IPS DF 6.9 (cell line): ENCODE results near the gene AWAT2.

Source experiments
- DNase-seq: peaks from one replicate; pipeline ENCODE4 v3.0.0-alpha.2; 2013; ENCODE audit warnings: low read depth, low spot score
- H3K27ac ChIP-seq: one replicate; pipeline ENCODE4 v1.5.1; 2013; ENCODE audit warnings: low read length, control low read depth
- H3K27me3 ChIP-seq: 2 replicates; pipeline ENCODE4 v1.6.1; 2013; ENCODE audit warnings: mild to moderate bottlenecking, low read length; ENCODE audit not compliant: control insufficient read depth, insufficient read depth
- H3K36me3 ChIP-seq: 2 replicates; pipeline ENCODE4 v1.6.1; 2013; ENCODE audit warnings: low read length; ENCODE audit not compliant: control insufficient read depth, insufficient read depth
- H3K4me1 ChIP-seq: 2 replicates; pipeline ENCODE4 v1.6.1; 2013; ENCODE audit warnings: low read length; ENCODE audit not compliant: control insufficient read depth, insufficient read depth
- H3K4me3 ChIP-seq: 2 replicates; pipeline ENCODE4 v1.5.1; 2013; ENCODE audit warnings: mild to moderate bottlenecking, low read length
- H3K9me3 ChIP-seq: 2 replicates; pipeline ENCODE4 v1.6.1; 2013; ENCODE audit warnings: low read length, inconsistent platforms; ENCODE audit not compliant: control insufficient read depth, insufficient read depth
- WGBS: extraction: QIAGEN DNeasy Blood & Tissue Kit; methylation state at CpG from one replicate; pipeline ENCODE4 v1.1.7; 2013; ENCODE audit warnings: mixed read lengths, missing lambda C conversion rate; ENCODE audit not compliant: insufficient read length, insufficient coverage; 5-methylcytosine and 5-hydroxymethylcytosine counted together

Gene AWAT2

GRCh38 chrX:70049925-70050324, at the start of gene AWAT2:
AWAT2 (minus strand) TSS chrX:70049938; CDS start chrX:70049932, 6 bp downstream.
- DNase-seq: no peak
- Histone ChIP-seq H3K27me3 (no peaks in the 10 kb centered on the region), H3K9me3 (no peaks in the 10 kb centered on the region), H3K4me1 (no peaks in the 10 kb centered on the region), H3K36me3 (no peaks in the 10 kb centered on the region), H3K4me3 (no peak within 1 kb of the TSS), H3K27ac (no peak within 1 kb of the TSS)
- WGBS: no CpG with 5 or more reads among the region's 4 CpGs

GRCh38 chrX:70096052-70096451, 46.3 kb upstream of the AWAT2 start:
- no peak overlapping the region for H3K27ac ChIP-seq
- H3K27me3 ChIP-seq: no peaks in the 10 kb centered on the region
- H3K36me3 ChIP-seq: no peaks in the 10 kb centered on the region
- no CpG with 5 or more reads among the region's 2 CpGs for WGBS
- H3K4me3 ChIP-seq: no peak overlapping the region
- no peaks in the 10 kb centered on the region for H3K9me3 ChIP-seq
- no peaks in the 10 kb centered on the region for H3K4me1 ChIP-seq
- no peak for DNase-seq

- Histone ChIP-seq H3K27ac (no peak overlapping the region), H3K36me3 (no peaks in the 10 kb centered on the region), H3K27me3 (no peaks in the 10 kb centered on the region), H3K4me1 (no peaks in the 10 kb centered on the region), H3K9me3 (no peaks in the 10 kb centered on the region), H3K4me3 (no peak overlapping the region)
- WGBS: no CpG with 5 or more reads among the region's 4 CpGs
- DNase-seq: no peak
These were observed 42.5 kb upstream of the AWAT2 start for GRCh38 chrX:70092247-70092646.

DNA sequence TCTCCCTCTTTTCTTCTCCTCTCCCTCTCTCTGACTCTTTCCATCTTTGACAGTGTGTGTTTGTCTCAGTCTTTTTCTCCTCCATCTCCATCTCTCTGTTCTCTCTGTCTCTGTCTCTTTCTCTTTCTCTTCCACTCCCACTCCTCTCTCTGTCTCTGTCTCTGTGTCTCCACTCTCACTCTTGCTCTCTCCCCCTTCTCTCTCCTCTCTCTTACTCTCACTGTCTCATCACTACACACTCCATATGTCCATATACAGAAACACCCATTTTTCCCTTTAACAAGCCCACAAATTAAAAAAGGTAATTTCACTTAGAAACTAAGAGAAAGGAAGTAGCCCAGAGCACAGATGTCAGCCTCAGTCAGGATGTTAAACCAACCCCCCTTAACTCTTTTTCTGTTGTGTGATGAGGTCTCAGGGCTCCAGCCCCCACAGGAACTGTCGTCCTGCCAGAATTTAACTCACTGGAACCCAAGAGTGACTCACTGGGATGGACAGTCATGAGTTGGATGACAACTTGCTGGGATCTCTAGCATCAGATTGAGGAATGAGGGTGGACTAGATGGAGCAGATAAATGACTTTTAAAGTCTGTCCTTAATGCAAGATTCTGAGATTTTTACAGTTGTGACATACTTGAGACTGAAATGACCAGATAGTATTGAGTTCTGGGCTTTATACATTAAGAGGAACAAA, 40.0 kb upstream of the AWAT2 start:
- H3K9me3 ChIP-seq: no peaks in the 10 kb centered on the region
- no peak overlapping the region for H3K4me3 ChIP-seq
- no peaks in the 10 kb centered on the region for H3K27me3 ChIP-seq
- no CpG with 5 or more reads among the region's 1 CpG for WGBS
- no peaks in the 10 kb centered on the region for H3K36me3 ChIP-seq
- H3K4me1 ChIP-seq: no peaks in the 10 kb centered on the region
- DNase-seq: no peak
- no peak overlapping the region for H3K27ac ChIP-seq

GRCh38 chrX:70088751-70089150, 39.0 kb upstream of the AWAT2 start:
- Histone ChIP-seq H3K36me3 (no peaks in the 10 kb centered on the region), H3K4me1 (no peaks in the 10 kb centered on the region), H3K27me3 (no peaks in the 10 kb centered on the region), H3K27ac (no peak overlapping the region), H3K4me3 (no peak overlapping the region), H3K9me3 (no peaks in the 10 kb centered on the region)
- DNase-seq: no peak

DNA sequence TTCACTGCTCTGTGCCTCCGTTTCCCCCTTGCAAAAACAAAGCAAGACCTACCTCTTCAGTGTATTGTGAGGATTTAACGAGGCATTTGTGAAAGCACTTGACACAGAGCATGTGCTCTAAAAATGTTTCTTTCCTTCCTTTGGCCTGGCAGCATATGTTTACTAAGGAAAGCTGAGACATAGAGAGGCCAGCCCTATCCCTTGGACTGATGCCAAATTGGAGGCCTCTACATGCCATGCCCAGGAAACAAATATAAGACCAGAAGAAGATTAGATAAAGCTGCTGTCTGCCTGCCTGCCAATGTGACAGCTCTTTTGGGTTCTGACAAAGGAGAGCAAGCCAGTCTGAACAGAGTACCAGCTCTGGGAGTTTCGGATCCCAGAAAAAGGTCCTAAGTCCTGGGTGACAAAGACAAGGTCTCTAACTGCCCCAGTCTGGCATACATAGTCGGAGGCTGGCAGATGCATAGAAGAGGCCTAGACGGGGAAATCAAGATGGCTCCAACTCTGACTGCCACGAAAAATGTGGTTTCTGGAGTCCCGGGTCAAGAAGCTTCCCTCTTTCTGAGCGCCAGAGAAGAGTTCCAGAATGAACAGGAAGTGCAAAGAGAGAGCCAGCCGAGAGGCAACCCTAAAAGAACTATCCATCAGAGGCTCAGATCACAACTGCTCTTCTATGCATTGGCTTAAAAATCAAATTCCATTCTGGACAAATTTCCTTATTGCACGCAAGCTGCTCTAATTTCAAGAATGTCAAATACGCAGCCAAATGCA, 38.3 kb upstream of the AWAT2 start:
- no CpG with 5 or more reads among the region's 11 CpGs for WGBS
- DNase-seq: no peak
- H3K27ac ChIP-seq: no peak overlapping the region
- H3K36me3 ChIP-seq: no peaks in the 10 kb centered on the region
- no peaks in the 10 kb centered on the region for H3K27me3 ChIP-seq
- H3K4me3 ChIP-seq: no peak overlapping the region
- H3K4me1 ChIP-seq: no peaks in the 10 kb centered on the region
- H3K9me3 ChIP-seq: no peaks in the 10 kb centered on the region

DNA sequence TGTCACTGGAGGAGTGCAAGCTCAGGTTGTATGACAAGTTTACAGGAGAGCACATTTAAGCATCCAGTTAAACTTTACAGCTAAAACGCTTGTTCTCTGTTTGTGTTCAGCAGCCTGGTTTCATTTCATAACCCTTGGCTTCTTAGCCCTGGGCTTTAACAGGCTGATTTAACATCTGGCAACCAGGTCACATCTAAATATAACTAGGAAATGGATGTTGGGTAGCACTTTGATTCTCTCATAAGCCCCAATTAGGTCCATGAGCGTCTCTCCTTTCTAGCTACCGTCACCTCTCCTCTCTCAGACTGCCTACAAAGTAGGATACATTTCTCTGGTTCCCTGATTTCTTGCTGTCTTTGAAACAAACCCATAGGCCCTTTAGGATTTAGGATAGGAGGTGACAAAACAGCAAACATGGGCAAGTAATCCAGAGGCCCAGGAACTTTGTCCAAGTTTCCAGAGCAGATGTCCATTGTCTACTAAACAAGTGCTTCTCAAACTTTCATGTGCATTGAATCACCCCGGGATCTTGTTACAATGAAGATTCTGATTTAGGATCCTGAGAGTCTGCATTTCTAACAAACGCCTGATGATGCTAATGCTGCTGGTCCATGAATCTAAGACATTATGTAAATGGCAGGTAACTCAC, 35.0 kb upstream of the AWAT2 start:
- no CpG with 5 or more reads among the region's 5 CpGs for WGBS
- no peak overlapping the region for H3K4me3 ChIP-seq
- H3K27ac ChIP-seq: no peak overlapping the region
- H3K27me3 ChIP-seq: no peaks in the 10 kb centered on the region
- no peaks in the 10 kb centered on the region for H3K36me3 ChIP-seq
- no peaks in the 10 kb centered on the region for H3K4me1 ChIP-seq
- no peak for DNase-seq
- no peaks in the 10 kb centered on the region for H3K9me3 ChIP-seq

GRCh38 chrX:70082723-70083122, 33.0 kb upstream of the AWAT2 start:
- DNase-seq: no peak
- Histone ChIP-seq H3K36me3 (no peaks in the 10 kb centered on the region), H3K9me3 (no peaks in the 10 kb centered on the region), H3K4me3 (no peak overlapping the region), H3K4me1 (no peaks in the 10 kb centered on the region), H3K27ac (no peak overlapping the region), H3K27me3 (no peaks in the 10 kb centered on the region)
- WGBS: no CpG with 5 or more reads among the region's 4 CpGs

- Histone ChIP-seq H3K27me3 (no peaks in the 10 kb centered on the region), H3K36me3 (no peaks in the 10 kb centered on the region), H3K9me3 (no peaks in the 10 kb centered on the region), H3K4me1 (no peaks in the 10 kb centered on the region), H3K4me3 (no peak overlapping the region), H3K27ac (no peak overlapping the region)
- no CpG with 5 or more reads among the region's 3 CpGs for WGBS
- no peak for DNase-seq
These were observed 30.1 kb upstream of the AWAT2 start for GRCh38 chrX:70079870-70080269.

DNA sequence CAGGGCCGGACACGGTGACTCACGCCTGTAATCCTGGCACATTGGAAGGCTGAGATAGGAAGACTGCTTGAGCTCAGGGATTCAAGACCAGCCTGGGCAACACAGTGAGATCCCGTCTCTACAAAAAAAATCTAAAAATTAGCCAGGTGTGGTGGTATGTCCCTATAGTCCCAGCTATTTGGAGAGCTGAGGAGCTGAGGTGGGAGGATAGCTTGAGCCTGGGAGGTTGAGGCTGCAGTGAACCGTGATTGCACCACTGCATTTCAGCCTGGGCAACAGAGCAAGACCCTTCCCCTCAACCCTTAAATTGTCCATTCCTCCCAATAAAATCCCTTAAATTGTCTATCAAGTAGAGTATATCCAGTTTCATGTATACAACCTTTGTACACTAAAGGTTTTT, 29.6 kb upstream of the AWAT2 start:
- H3K27me3 ChIP-seq: no peaks in the 10 kb centered on the region
- H3K4me3 ChIP-seq: no peak overlapping the region
- no peak overlapping the region for H3K27ac ChIP-seq
- no peaks in the 10 kb centered on the region for H3K4me1 ChIP-seq
- H3K9me3 ChIP-seq: no peaks in the 10 kb centered on the region
- DNase-seq: no peak
- no peaks in the 10 kb centered on the region for H3K36me3 ChIP-seq
- WGBS: no CpG with 5 or more reads among the region's 5 CpGs
